DMS153 (cell line): Measurements from ENCODE around the gene KAT2B.
"Not testable (repeated sequence)": the region's sequence is repeated elsewhere in the genome, so short reads cannot be mapped to it uniquely, and the experiment has no call there.

Source experiments
- DNase-seq: peaks from one replicate; lab custom pipeline; 2025; lab: John Stamatoyannopoulos, UW

The KAT2B gene

GRCh38 chr3:20041197-20041780, 1.0 kb downstream of the KAT2B start:
- no peak for DNase-seq

GRCh38 chr3:20042331-20042730, 2.1 kb downstream of the KAT2B start:
- no peak for DNase-seq

- no peak for DNase-seq
Measured at GRCh38 chr3:20043396-20043795, 3.1 kb downstream of the KAT2B start.

GRCh38 chr3:20043825-20044224, 3.6 kb downstream of the KAT2B start:
- DNase-seq: no peak

GRCh38 chr3:20045141-20045540, 4.9 kb downstream of the KAT2B start:
- not testable (repeated sequence) for DNase-seq

- DNase-seq: no peak
Measured at GRCh38 chr3:20046556-20046955, 6.3 kb downstream of the KAT2B start.

- no peak for DNase-seq
Measured at GRCh38 chr3:20047341-20047779, 7.1 kb downstream of the KAT2B start.

GRCh38 chr3:20047976-20048883, 8.0 kb downstream of the KAT2B start:
- no peak for DNase-seq

- no peak for DNase-seq
Measured at GRCh38 chr3:20051123-20051806, 11.0 kb downstream of the KAT2B start.

GRCh38 chr3:20052851-20053250, 12.6 kb downstream of the KAT2B start:
- no peak for DNase-seq

GRCh38 chr3:20054549-20054987, 14.3 kb downstream of the KAT2B start:
- DNase-seq: peak; percentile 33

GRCh38 chr3:20055020-20055775, 15.0 kb downstream of the KAT2B start:
- no peak for DNase-seq

- no peak for DNase-seq
Measured at GRCh38 chr3:20055842-20056241, 15.6 kb downstream of the KAT2B start.

GRCh38 chr3:20056725-20057611, 16.7 kb downstream of the KAT2B start:
- DNase-seq: no peak

GRCh38 chr3:20057612-20058180, 17.4 kb downstream of the KAT2B start:
- DNase-seq: no peak

- DNase-seq: no peak
Measured at GRCh38 chr3:20059929-20060328, 19.7 kb downstream of the KAT2B start.

- no peak for DNase-seq
Measured at GRCh38 chr3:20060974-20061685, 20.9 kb downstream of the KAT2B start.

GRCh38 chr3:20062996-20063395, 22.8 kb downstream of the KAT2B start:
- DNase-seq: no peak

- DNase-seq: no peak
Measured at GRCh38 chr3:20064387-20064786, 24.1 kb downstream of the KAT2B start.
